OCI-M1 (cell line): ENCODE measurements around the gene GPRIN3.

ENCODE experiments used
- DNase-seq: peaks from one replicate; lab custom pipeline; 2025; lab: John Stamatoyannopoulos, UW

GPRIN3 gene

DNA sequence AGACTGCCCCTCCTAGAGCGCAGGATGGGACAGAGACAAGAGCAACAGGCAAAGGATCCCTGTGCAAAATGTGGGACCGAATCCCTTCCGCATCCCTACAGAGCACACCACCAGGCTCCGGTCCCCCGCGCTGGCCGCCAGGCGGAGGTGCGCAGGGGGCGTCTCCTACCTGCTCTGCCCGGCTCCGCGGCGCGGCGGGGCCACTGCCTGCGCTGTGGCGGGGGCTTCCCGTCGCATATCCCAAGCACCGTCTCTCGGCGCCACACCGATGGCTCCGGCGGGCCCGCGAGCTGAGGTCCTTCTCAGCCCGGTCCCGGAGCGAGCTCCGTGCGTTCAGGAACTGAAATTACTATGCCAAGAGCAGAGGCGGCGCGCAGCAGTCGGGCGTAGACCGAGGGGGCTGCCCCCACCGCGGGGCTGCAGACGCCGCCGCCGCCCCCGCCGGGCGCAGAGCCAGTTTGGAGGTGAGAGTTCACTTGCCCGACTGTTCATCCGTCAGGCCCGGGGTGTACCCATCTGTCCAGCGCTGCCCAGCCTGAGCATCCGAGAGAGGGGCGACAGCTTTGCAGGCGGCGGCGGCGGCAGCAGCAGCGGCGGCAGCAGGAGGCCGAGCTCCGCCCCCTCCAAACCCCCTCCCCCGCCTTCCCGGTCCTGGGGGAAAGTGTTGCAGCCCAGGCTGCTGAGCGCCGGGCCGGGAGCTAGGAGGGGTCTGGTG is at the start of gene GPRIN3:
TSS of gene GPRIN3 (minus strand) at position 355 of the 715 bp plus-strand sequence. CDS start 57,690 bp downstream, outside the sequence.
- peak; percentile 64 for DNase-seq

DNA sequence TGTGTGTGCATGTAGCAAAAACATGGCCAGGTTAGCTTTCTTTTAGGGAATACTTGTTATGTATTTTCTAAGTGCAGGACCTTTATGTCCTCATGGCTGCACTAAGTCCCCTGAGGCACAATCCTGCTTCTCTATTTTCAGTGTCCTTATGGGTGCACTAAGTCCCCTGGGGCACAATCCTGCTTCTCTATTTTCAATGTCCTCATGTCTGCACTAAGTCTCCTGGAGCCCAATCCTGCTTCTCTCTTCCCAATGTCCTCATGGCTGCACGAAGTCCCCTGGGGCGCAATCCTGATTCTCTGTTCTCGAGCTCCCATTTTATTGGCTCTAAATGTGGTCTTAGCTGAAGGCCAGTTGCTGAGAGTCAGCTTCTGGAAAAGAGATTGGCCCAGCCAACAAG is 49.7 kb upstream of the GPRIN3 start:
- no peak for DNase-seq

DNA sequence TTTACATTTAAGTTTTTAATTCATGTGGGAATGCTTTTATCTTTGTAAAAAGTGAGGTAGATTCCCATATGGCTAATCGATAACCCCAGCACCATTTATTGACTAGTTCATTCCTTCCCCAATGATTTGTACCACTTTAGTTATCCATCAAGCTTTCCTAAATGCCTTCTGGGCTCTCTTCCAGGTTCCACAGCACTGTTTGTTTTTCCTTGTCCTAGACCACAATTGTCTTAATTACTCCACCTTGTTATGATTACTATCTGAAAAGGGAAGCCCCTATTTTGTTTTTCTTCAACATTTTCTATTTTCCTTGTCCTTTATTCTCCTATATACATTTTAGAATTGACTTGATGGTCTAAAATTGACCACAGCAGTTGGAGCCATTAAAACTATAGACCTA is 48.5 kb upstream of the GPRIN3 start:
- DNase-seq, result no peak

GRCh38 chr4:89353514-89353913 is 45.9 kb upstream of the GPRIN3 start:
- no peak for DNase-seq

DNA sequence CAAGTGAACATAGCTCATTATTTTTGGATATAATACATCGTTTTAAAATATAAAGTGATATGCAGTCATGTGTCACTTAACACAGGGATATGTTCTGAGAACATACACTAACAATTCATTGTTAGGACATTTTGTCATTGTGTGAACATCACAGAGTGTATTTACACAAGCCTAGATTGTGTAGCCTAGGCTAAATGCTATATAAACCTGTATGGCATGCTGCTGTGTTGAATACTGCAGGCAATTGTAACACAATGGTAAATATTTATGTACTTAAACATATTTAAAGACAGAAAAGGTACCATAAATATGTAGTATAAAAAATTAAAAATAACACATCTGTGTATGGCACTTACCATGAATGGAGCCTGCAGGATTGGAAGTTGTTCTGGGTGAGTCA is 44.9 kb upstream of the GPRIN3 start:
- DNase-seq, result no peak

GRCh38 chr4:89351201-89351600 is 43.6 kb upstream of the GPRIN3 start:
- no peak for DNase-seq

DNA sequence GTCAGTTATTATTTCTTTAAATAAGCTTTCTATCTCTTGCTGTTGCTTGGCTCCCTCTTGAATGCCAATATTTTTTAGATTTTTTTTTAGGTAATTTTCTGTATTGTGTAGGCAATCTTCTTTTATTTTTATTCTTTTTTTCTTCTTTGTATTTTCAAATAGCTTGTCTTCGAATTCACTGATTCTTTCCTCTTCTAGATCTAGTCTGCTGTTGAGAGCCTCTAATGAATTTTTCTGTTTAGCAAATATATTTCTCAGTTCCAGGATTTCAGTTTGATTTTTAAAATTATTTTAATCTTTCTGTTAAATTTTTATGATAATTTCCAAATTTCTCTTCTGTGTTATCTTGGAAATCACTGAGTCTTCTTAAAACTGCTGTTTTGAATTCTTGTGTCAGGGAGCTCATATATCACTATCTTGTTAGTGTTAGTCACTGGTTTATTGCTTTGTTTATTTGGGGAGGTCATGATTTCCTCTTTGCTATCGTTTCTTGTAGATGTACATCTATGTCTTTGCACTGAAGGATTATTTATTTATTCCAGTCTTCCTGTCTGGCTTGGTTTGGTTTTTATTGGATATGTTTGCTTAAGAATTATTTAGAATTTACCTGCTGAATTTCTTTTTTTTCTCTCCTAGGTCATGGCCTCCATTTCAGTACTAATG is 39.9 kb upstream of the GPRIN3 start:
- no peak for DNase-seq

GRCh38 chr4:89344571-89344970 is 37.0 kb upstream of the GPRIN3 start:
- DNase-seq, result no peak

- DNase-seq, result no peak
Measured at GRCh38 chr4:89338206-89338605, 30.6 kb upstream of the GPRIN3 start.

GRCh38 chr4:89337681-89338080 is 30.1 kb upstream of the GPRIN3 start:
- DNase-seq, result no peak

DNA sequence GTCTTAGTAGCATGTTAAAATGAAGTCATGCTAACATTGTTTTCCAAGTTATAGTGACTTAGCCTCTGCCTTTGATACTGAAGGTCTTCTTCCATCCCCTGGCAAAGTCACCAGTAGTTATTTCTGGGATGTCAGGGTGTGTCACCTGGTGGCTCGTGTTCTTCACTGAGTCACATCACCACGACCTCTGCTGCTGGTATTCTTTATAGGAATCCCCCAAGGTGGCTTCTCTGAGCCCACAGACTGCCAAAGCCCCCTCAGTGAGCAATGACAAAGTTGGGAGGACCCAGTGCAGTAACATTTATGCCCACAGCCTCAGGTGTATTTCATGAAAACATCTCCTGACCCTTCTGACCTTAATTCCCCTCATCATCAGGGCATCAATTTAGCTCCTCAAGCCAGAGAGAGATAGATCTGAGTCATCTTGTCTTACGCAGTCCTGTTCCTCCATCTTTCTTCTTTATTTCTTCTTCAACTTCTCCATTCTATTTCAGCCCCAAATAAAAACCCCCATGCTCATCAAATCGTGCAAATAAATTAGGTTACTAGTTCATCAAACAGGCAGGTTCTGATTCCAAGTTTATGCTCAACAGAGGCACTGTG is 29.3 kb upstream of the GPRIN3 start:
- no peak for DNase-seq

DNA sequence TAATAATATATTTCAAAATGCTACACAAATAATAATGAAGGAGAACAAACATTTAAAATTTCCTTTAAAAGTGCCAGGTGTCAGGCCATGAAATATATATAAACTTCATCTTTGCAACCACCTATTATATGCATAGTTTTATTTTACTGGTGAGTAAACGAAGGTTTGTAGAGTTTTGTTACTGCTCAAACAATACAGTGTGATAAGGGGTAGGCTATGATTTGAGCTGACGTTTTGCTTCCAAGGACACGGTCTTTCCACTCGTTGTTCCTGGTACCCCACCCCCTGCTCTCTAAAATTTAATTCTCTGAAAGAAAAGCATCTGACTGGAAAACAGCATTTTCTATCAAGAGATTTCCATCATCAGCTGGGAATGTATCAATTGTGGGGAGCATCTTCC is 27.2 kb upstream of the GPRIN3 start:
- DNase-seq, result no peak

DNA sequence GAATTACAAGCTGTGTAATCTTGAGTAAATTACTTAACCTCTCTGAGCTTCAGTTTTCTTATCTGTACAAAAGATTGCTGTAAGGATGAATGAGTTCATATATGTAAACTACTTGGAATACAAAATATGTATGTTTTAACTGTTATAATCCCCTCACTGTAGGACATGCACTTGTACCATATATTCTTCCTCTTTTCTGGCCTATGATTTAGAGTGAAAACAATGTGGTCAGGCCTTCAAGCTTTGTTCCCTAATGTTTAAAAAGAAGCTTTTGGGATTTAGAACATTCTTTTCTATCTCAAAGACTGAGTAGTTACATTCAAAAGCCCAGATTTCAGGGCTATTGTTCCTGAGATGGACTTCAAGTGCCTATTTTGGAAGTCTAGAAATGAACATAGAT is 26.7 kb upstream of the GPRIN3 start:
- DNase-seq, result no peak

DNA sequence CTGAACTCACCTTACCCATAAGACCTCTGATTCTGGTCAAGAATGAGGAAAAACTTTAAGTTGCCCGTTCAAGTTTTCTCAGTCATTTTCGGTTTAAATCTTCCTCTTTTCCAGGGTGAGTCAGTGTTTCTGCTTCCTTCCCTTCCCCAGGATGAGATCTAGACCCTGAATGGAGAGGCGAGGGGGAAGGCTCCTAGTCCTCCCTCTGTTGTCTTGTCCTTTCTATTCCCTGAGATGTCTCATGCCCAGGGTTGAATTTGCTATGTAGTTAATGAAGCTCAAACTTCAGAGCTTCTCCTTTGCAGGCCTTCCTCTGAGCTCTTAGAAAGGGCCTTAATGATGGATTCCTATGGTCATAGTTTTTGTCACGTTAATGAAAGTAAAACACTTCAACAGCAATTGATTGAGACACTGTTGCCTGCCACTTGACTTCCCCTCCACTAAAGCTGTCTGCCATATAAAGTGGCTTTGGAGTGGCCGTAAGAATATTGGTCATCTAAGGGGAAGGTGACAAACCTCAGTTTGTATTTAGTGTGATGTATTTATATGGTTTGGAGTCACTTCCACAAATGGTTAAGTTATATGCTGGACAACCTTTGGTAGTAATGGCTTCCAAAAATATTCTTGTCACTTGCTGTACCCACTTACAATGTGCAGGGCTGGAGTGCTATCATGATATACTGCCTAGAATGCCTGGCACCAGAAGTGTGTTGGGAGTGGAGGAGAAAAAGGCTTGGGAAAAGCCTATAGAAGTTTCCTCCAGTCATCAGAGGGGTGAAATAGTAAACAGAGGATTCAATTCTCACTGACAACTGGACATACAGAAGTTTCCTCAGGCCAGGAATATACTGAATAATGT is 24.3 kb upstream of the GPRIN3 start:
- no peak for DNase-seq

GRCh38 chr4:89331197-89331596 is 23.6 kb upstream of the GPRIN3 start:
- DNase-seq, result no peak

- no peak for DNase-seq
Measured at GRCh38 chr4:89329280-89329679, 21.7 kb upstream of the GPRIN3 start.

GRCh38 chr4:89324671-89325070 is 17.1 kb upstream of the GPRIN3 start:
- DNase-seq, result peak; percentile 91

DNA sequence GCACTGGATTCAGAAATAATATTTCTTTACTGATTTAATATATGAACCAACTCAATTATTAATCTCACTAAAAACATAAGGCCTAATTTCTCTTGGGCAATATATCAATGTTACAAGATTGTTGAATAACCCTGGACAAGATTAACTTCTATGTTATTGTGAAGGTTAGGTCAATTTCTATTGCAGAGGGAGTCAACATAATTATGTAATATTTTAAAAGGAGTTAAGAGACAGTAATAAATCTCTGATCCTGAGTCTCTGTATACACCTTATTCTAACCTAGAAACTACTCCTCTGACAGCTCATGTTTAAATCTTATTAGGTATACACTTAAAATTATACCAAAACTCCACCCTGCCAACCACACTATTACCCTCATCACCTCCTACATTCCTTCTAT is 15.1 kb upstream of the GPRIN3 start:
- no peak for DNase-seq

- no peak for DNase-seq
Measured at GRCh38 chr4:89319756-89320155, 12.2 kb upstream of the GPRIN3 start.

- peak; percentile 43 for DNase-seq
Measured at GRCh38 chr4:89316931-89317366, 9.3 kb upstream of the GPRIN3 start.

- DNase-seq, result no peak
Measured at GRCh38 chr4:89316211-89316610, 8.6 kb upstream of the GPRIN3 start.

DNA sequence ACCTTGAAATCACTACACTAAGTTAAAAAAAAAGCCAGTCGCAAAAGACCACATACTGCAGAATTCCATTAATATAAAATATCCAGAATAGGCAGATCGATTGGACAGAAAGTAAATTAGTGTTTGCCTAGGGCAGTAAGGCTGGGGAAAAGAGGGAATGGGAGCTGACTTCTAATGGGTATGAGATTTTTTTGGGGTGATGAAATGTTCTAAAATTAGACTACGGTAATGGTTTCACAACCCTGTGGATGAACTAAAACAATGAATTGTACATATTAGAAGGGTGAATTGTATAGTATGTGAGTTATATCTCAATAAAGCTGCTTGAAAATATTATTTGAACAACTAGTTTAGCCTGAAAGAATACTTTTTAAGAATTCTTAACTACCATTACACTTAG is 6.7 kb upstream of the GPRIN3 start:
- DNase-seq, result no peak
